ENCODE measurements around the gene ECI2. TPM values are rescaled to one million over a fixed set of nuclear protein-coding genes. Genes with fewer than 3 reads are reported as not detected.

ECI2 gene
- total RNA-seq, 1 donor from 2014 or later, result 26.3 TPM

- FAIRE-seq (no peak), DNase-seq (ENCODE audit: low read depth) (no peak)
- no peaks in the 10 kb centered on the region for H3K36me3 ChIP-seq (ENCODE audit: control insufficient read depth, insufficient read depth, low read length)
- TF ChIP-seq CTCF (IDR thresholded peaks at IDR 0.05; ENCODE audit: insufficient read depth, low read length, severe bottlenecking), result no peak
- H3K27me3 ChIP-seq (ENCODE audit: control insufficient read depth, insufficient read depth, low read length), result no peaks in the 10 kb centered on the region
- H3K4me3 ChIP-seq (ENCODE audit: low read depth, low read length), result no peak overlapping the region
Measured at GRCh38 chr6:4164456-4164855, 29.1 kb upstream of the ECI2 start.

- DNase-seq (ENCODE audit: low read depth) (no peak), FAIRE-seq (no peak)
- Histone ChIP-seq H3K36me3 (ENCODE audit: control insufficient read depth, insufficient read depth, low read length) (no peaks in the 10 kb centered on the region), H3K27me3 (ENCODE audit: control insufficient read depth, insufficient read depth, low read length) (no peaks in the 10 kb centered on the region), H3K4me3 (ENCODE audit: low read depth, low read length) (no peak overlapping the region)
- no peak for TF ChIP-seq CTCF (IDR thresholded peaks at IDR 0.05; ENCODE audit: insufficient read depth, low read length, severe bottlenecking)
Measured at GRCh38 chr6:4164117-4164442, 28.7 kb upstream of the ECI2 start.

GRCh38 chr6:4163408-4164116 lies 28.2 kb upstream of the ECI2 start:
- Histone ChIP-seq H3K36me3 (ENCODE audit: control insufficient read depth, insufficient read depth, low read length) (no peaks in the 10 kb centered on the region), H3K4me3 (ENCODE audit: low read depth, low read length) (no peak overlapping the region), H3K27me3 (ENCODE audit: control insufficient read depth, insufficient read depth, low read length) (no peaks in the 10 kb centered on the region)
- no peak for FAIRE-seq
- no peak for DNase-seq (ENCODE audit: low read depth)
- no peak for TF ChIP-seq CTCF (IDR thresholded peaks at IDR 0.05; ENCODE audit: insufficient read depth, low read length, severe bottlenecking)

- H3K36me3 ChIP-seq (ENCODE audit: control insufficient read depth, insufficient read depth, low read length), result no peaks in the 10 kb centered on the region
- DNase-seq (ENCODE audit: low read depth) (no peak), FAIRE-seq (no peak)
- H3K27me3 ChIP-seq (ENCODE audit: control insufficient read depth, insufficient read depth, low read length), result no peaks in the 10 kb centered on the region
- no peak overlapping the region for H3K4me3 ChIP-seq (ENCODE audit: low read depth, low read length)
- TF ChIP-seq CTCF (IDR thresholded peaks at IDR 0.05; ENCODE audit: insufficient read depth, low read length, severe bottlenecking), result no peak
Measured at GRCh38 chr6:4162370-4162769, 27.0 kb upstream of the ECI2 start.

GRCh38 chr6:4159491-4159890 lies 24.1 kb upstream of the ECI2 start:
- FAIRE-seq (no peak), DNase-seq (ENCODE audit: low read depth) (no peak)
- TF ChIP-seq CTCF (IDR thresholded peaks at IDR 0.05; ENCODE audit: insufficient read depth, low read length, severe bottlenecking), result no peak
- Histone ChIP-seq H3K27me3 (ENCODE audit: control insufficient read depth, insufficient read depth, low read length) (no peaks in the 10 kb centered on the region), H3K4me3 (ENCODE audit: low read depth, low read length) (no peak overlapping the region), H3K36me3 (ENCODE audit: control insufficient read depth, insufficient read depth, low read length) (no peaks in the 10 kb centered on the region)

- no peak for TF ChIP-seq CTCF (IDR thresholded peaks at IDR 0.05; ENCODE audit: insufficient read depth, low read length, severe bottlenecking)
- DNase-seq (ENCODE audit: low read depth), result no peak
- no peaks in the 10 kb centered on the region for H3K36me3 ChIP-seq (ENCODE audit: control insufficient read depth, insufficient read depth, low read length)
- FAIRE-seq, result no peak
- H3K4me3 ChIP-seq (ENCODE audit: low read depth, low read length), result no peak overlapping the region
- no peaks in the 10 kb centered on the region for H3K27me3 ChIP-seq (ENCODE audit: control insufficient read depth, insufficient read depth, low read length)
Measured at GRCh38 chr6:4157506-4157905, 22.1 kb upstream of the ECI2 start.

All from bronchial epithelial cell (primary cell).